ENCODE data around the gene ACBD6. TPM values are rescaled to one million over a fixed set of nuclear protein-coding genes. Genes with fewer than 3 reads are reported as not detected.
A peak's percentile ranks its signal among the peaks of the same experiment; 100 is the strongest.

Gene ACBD6
- total RNA-seq, 1 experiment from 2014 or later, result 73.6 TPM

DNA sequence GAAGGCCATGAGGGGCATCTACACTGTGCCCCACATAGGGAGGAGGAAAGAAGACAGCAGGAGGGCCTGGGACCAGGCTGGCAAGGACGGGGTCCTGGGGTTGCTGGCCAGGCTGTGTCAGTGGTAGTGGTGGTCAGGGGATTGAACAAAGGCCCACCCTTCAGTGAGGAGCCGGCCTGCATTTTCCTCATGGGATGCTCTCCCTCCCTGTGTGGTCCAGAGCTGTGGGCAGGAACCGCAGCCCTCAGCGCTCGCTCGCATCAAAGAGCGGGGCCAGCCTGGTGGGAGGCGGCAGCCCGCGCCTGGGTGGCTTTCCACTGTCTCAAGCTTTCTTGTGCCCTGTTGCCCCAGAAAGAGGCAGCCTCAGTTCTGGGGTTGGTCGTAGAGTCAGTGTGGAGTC, 247.5 kb downstream of the ACBD6 start:
- DNase-seq, result no peak
- Mint-ChIP-seq H3K9me3 (ENCODE audit: low read depth, unreplicated experiment) (no peaks in the 10 kb centered on the region), H3K4me1 (ENCODE audit: low read depth, unreplicated experiment) (no peaks in the 10 kb centered on the region), H3K27ac (ENCODE audit: unreplicated experiment) (no peak overlapping the region), H3K36me3 (ENCODE audit: insufficient read depth, unreplicated experiment) (peaks cover 7% of the 10 kb centered on the region), H3K4me3 (ENCODE audit: low read depth, unreplicated experiment) (no peak overlapping the region), H3K27me3 (ENCODE audit: unreplicated experiment) (peaks cover 40% of the 10 kb centered on the region)
- no TSS peak for BruUV-seq (replicated peaks)
- intact Hi-C loops (cut with micrococcal nuclease; ENCODE audit: unreplicated experiment), result no loop called here
- CTCF ChIA-PET, result no interaction called here
- TF ChIP-seq, protein P1, sequence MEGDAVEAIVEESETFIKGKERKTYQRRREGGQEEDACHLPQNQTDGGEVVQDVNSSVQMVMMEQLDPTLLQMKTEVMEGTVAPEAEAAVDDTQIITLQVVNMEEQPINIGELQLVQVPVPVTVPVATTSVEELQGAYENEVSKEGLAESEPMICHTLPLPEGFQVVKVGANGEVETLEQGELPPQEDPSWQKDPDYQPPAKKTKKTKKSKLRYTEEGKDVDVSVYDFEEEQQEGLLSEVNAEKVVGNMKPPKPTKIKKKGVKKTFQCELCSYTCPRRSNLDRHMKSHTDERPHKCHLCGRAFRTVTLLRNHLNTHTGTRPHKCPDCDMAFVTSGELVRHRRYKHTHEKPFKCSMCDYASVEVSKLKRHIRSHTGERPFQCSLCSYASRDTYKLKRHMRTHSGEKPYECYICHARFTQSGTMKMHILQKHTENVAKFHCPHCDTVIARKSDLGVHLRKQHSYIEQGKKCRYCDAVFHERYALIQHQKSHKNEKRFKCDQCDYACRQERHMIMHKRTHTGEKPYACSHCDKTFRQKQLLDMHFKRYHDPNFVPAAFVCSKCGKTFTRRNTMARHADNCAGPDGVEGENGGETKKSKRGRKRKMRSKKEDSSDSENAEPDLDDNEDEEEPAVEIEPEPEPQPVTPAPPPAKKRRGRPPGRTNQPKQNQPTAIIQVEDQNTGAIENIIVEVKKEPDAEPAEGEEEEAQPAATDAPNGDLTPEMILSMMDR (IDR thresholded peaks at IDR 0.05; ENCODE audit: unreplicated experiment), result no peak

GRCh38 chr1:180254496-180254819, 247.9 kb downstream of the ACBD6 start:
- peaks cover 36% of the 10 kb centered on the region for H3K27me3 Mint-ChIP-seq (ENCODE audit: unreplicated experiment)
- no TSS peak for BruUV-seq (replicated peaks)

GRCh38 chr1:180253585-180254495, 248.5 kb downstream of the ACBD6 start:
- intact Hi-C loops (cut with micrococcal nuclease; ENCODE audit: unreplicated experiment), result no loop called here
- Mint-ChIP-seq H3K36me3 (ENCODE audit: insufficient read depth, unreplicated experiment) (no peaks in the 10 kb centered on the region), H3K4me1 (ENCODE audit: low read depth, unreplicated experiment) (no peaks in the 10 kb centered on the region), H3K4me3 (ENCODE audit: low read depth, unreplicated experiment) (no peak overlapping the region), H3K27me3 (ENCODE audit: unreplicated experiment) (peaks cover 30% of the 10 kb centered on the region), H3K9me3 (ENCODE audit: low read depth, unreplicated experiment) (no peaks in the 10 kb centered on the region), H3K27ac (ENCODE audit: unreplicated experiment) (no peak overlapping the region)
- DNase-seq, result no peak
- BruUV-seq (replicated peaks), result no TSS peak
- CTCF ChIA-PET, result interaction anchor here (1.1 to 1.7 kb wide), 3 partner anchors 8 to 162 kb away, joined by 3 to 11 read pairs (median 7); no protein-coding TSS in a partner anchor
- TF ChIP-seq, protein P1 (IDR thresholded peaks at IDR 0.05; ENCODE audit: unreplicated experiment), result no peak

More at GRCh38 chr1:180254496-180254819, 247.9 kb downstream of the ACBD6 start:
- no peak overlapping the region for H3K4me3 Mint-ChIP-seq (ENCODE audit: low read depth, unreplicated experiment)
- no peaks in the 10 kb centered on the region for H3K9me3 Mint-ChIP-seq (ENCODE audit: low read depth, unreplicated experiment)
- H3K27ac Mint-ChIP-seq (ENCODE audit: unreplicated experiment), result no peak overlapping the region
- intact Hi-C loops (cut with micrococcal nuclease; ENCODE audit: unreplicated experiment), result no loop called here
- no peak for DNase-seq
- peaks cover 3% of the 10 kb centered on the region for H3K36me3 Mint-ChIP-seq (ENCODE audit: insufficient read depth, unreplicated experiment)
- TF ChIP-seq, protein P1 (IDR thresholded peaks at IDR 0.05; ENCODE audit: unreplicated experiment), result no peak
- CTCF ChIA-PET, result interaction anchor here (1.7 kb wide), 1 partner anchor 7 kb away, joined by 7 read pairs; no protein-coding TSS in a partner anchor
- no peaks in the 10 kb centered on the region for H3K4me1 Mint-ChIP-seq (ENCODE audit: low read depth, unreplicated experiment)

- peak; percentile 90 for DNase-seq
- H3K9me3 Mint-ChIP-seq (ENCODE audit: low read depth, unreplicated experiment), result no peaks in the 10 kb centered on the region
- H3K36me3 Mint-ChIP-seq (ENCODE audit: insufficient read depth, unreplicated experiment), result no peaks in the 10 kb centered on the region
- H3K27me3 Mint-ChIP-seq (ENCODE audit: unreplicated experiment), result peaks cover 20% of the 10 kb centered on the region
- no peaks in the 10 kb centered on the region for H3K4me1 Mint-ChIP-seq (ENCODE audit: low read depth, unreplicated experiment)
- intact Hi-C loops (cut with micrococcal nuclease; ENCODE audit: unreplicated experiment), result loop anchor here (1.0 kb wide), 2 partner anchors 163 to 229 kb away; no protein-coding TSS in a partner anchor
- CTCF ChIA-PET, result interaction anchor here (1.1 to 1.7 kb wide), 4 partner anchors 9 to 163 kb away, joined by 3 to 11 read pairs (median 5); no protein-coding TSS in a partner anchor
- BruUV-seq (replicated peaks), result no TSS peak
- TF ChIP-seq, protein P1 (IDR thresholded peaks at IDR 0.05; ENCODE audit: unreplicated experiment), result peak; percentile 94
- no peak overlapping the region for H3K27ac Mint-ChIP-seq (ENCODE audit: unreplicated experiment)
- no peak overlapping the region for H3K4me3 Mint-ChIP-seq (ENCODE audit: low read depth, unreplicated experiment)
Measured at GRCh38 chr1:180252638-180253536, 249.5 kb downstream of the ACBD6 start.
